SK-N-MC (cell line): ENCODE data around the gene CCDC183.

Experiments
- EZH2 ChIP-seq: fragments of 200-600 bp; sonication (generic); IDR thresholded peaks from one replicate; pipeline ENCODE4 v1.6.1; 2017; ENCODE audit warnings: antibody characterized with exemption
- POLR2AphosphoS5 ChIP-seq: IDR thresholded peaks from 2 replicates; pipeline ENCODE4 v1.6.1; 2012; ENCODE audit warnings: mild to moderate bottlenecking, low read depth, low read length, borderline replicate concordance

GRCh38 chr9:136853596-136854112, 57.5 kb downstream of the CCDC183 start:
- no peak for TF ChIP-seq EZH2
- TF ChIP-seq POLR2AphosphoS5, result no peak
